ENCODE measurements around the gene C10orf120.

- TF ChIP-seq CTCF (IDR thresholded peaks at IDR 0.05) (no peak), POLR2A (IDR thresholded peaks at IDR 0.05) (no peak), EP300 (IDR thresholded peaks at IDR 0.05) (no peak)
These were observed 43.9 kb downstream of the C10orf120 start for GRCh38 chr10:122655524-122656307.
